ENCODE measurements around the gene CLIP1.

DNA sequence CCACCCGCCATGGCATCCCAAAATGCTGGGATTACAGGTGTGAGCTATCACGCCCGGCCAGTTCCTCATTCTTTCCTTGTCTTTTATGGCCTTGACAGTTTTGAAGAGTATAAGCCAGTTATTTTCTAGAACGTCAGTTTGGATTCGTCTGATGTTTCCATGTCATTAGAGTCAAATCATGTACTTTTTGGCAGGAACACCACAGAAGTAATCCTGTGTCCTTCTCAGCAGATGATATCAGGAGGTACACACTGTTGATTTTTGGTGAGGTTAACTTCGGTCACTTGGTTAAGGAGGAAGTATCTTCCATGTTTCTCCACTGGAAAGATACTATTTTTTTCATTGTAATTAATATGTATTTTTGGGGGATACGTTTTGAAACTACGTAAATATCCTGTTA, 131.0 kb downstream of the CLIP1 start:
- TF ChIP-seq POLR2A (IDR thresholded peaks at IDR 0.05; ENCODE audit: low read depth, low read length): no peak
- TF ChIP-seq, protein P1, sequence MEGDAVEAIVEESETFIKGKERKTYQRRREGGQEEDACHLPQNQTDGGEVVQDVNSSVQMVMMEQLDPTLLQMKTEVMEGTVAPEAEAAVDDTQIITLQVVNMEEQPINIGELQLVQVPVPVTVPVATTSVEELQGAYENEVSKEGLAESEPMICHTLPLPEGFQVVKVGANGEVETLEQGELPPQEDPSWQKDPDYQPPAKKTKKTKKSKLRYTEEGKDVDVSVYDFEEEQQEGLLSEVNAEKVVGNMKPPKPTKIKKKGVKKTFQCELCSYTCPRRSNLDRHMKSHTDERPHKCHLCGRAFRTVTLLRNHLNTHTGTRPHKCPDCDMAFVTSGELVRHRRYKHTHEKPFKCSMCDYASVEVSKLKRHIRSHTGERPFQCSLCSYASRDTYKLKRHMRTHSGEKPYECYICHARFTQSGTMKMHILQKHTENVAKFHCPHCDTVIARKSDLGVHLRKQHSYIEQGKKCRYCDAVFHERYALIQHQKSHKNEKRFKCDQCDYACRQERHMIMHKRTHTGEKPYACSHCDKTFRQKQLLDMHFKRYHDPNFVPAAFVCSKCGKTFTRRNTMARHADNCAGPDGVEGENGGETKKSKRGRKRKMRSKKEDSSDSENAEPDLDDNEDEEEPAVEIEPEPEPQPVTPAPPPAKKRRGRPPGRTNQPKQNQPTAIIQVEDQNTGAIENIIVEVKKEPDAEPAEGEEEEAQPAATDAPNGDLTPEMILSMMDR (conservative IDR thresholded peaks at IDR 0.05; ENCODE audit: low read depth, low read length): no peak
- no peak for TF ChIP-seq MAFK (IDR thresholded peaks at IDR 0.05; ENCODE audit: low read depth, low read length)
- TF ChIP-seq, protein P2, sequence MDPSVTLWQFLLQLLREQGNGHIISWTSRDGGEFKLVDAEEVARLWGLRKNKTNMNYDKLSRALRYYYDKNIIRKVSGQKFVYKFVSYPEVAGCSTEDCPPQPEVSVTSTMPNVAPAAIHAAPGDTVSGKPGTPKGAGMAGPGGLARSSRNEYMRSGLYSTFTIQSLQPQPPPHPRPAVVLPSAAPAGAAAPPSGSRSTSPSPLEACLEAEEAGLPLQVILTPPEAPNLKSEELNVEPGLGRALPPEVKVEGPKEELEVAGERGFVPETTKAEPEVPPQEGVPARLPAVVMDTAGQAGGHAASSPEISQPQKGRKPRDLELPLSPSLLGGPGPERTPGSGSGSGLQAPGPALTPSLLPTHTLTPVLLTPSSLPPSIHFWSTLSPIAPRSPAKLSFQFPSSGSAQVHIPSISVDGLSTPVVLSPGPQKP (IDR thresholded peaks at IDR 0.05; ENCODE audit: borderline replicate concordance, low read depth, low read length): no peak
- TF ChIP-seq NFE2L2 (IDR thresholded peaks at IDR 0.05; ENCODE audit: low read depth, low read length): no peak
- no peak for TF ChIP-seq MXI1 (IDR thresholded peaks at IDR 0.05; ENCODE audit: borderline replicate concordance, low read depth, low read length)
- TF ChIP-seq SMC3 (IDR thresholded peaks at IDR 0.05; ENCODE audit: low read depth, low read length): no peak
- TF ChIP-seq CHD1 (IDR thresholded peaks at IDR 0.05; ENCODE audit: low read depth, low read length): no peak
- TF ChIP-seq, protein P3, sequence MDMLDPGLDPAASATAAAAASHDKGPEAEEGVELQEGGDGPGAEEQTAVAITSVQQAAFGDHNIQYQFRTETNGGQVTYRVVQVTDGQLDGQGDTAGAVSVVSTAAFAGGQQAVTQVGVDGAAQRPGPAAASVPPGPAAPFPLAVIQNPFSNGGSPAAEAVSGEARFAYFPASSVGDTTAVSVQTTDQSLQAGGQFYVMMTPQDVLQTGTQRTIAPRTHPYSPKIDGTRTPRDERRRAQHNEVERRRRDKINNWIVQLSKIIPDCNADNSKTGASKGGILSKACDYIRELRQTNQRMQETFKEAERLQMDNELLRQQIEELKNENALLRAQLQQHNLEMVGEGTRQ (IDR thresholded peaks at IDR 0.05; ENCODE audit: low read depth, low read length): no peak
- TF ChIP-seq RAD21 (IDR thresholded peaks at IDR 0.05; ENCODE audit: low read length): no peak
- TF ChIP-seq BHLHE40 (IDR thresholded peaks at IDR 0.05; ENCODE audit: low read depth, low read length): no peak
- TF ChIP-seq CEBPB (IDR thresholded peaks at IDR 0.05; ENCODE audit: low read depth, low read length): no peak

All from IMR-90 (cell line).